HCT116 (cell line): ENCODE data around the gene TSPAN14. TPM values are rescaled to one million over a fixed set of nuclear protein-coding genes. Genes with fewer than 3 reads are reported as not detected.
"Not testable (repeated sequence)": the region's sequence is repeated elsewhere in the genome, so short reads cannot be mapped to it uniquely, and the experiment has no call there.

Experiments
- ATAC-seq: fragments of 200-7000 bp; cut with Tn5 transposase; 2 replicates; pipeline ENCODE4 v1.9.1; 2020; ENCODE audit warnings: mild to moderate bottlenecking, moderate library complexity
- BruUV-seq: library from RNA; stranded (reverse); fragments of 400-500 nt; replicated peaks from 2 replicates; lab custom pipeline; 2021; lab: Mats Ljungman, UMichigan
- CTCF ChIA-PET: fragments of 300-600 bp; sonication (Branson Sonifier 250); formaldehyde crosslinking; loops from one replicate; lab custom pipeline; 2021; ENCODE audit warnings: antibody characterized with exemption; lab: Charles Lee
- POLR2A ChIA-PET: fragments of 300-600, 350-600 bp; sonication (Branson Sonifier 250); formaldehyde crosslinking; loops from one replicate; lab custom pipeline; 2021; ENCODE audit warnings: antibody characterized with exemption; lab: Charles Lee
- RAD21 ChIA-PET, 2 experiments: fragments of 300-600 bp; sonication (Branson Sonifier 250); formaldehyde crosslinking; loops; one replicate each; lab custom pipeline; 2023; ENCODE audit warnings: low total read pairs in 2 of 2; ENCODE audit not compliant: uncharacterized antibody in 2 of 2, unreplicated experiment in 2 of 2, low non-redundant PET in 1 of 2; lab: Charles Lee
- DNase-seq: peaks from one replicate; pipeline ENCODE4 v3.0.0-alpha.2; 2010; ENCODE audit warnings: low read depth, low spot score
- H2AFZ ChIP-seq: fragments of 200-600 bp; shearing (Covaris generic), sonication (generic); 2 replicates; pipeline ENCODE4 v1.6.1; 2017; ENCODE audit warnings: low read depth, mixed run types, mixed read lengths, antibody characterized with exemption, low read length; ENCODE audit not compliant: poor library complexity, severe bottlenecking
- H3K27ac ChIP-seq: 2 replicates; pipeline ENCODE4 v1.5.1; 2012; ENCODE audit warnings: low read depth, low read length
- H3K27me3 ChIP-seq: fragments of 200-600 bp; sonication (generic); 2 replicates; pipeline ENCODE4 v1.6.1; 2016; ENCODE audit warnings: mixed run types, low read length, mixed read lengths; ENCODE audit not compliant: insufficient read depth
- H3K36me3 ChIP-seq, 2 experiments: fragments of 200-500 bp in 1 of 2; fragments of 200-600 bp in 1 of 2; sonication (Bioruptor generic) in 1 of 2; sonication (generic) in 1 of 2; 2 replicates each; pipeline versions ENCODE4 v1.5.1 to v1.6.1; 2014 to 2016; ENCODE audit warnings: low read length in 2 of 2, inconsistent platforms in 1 of 2, mixed read lengths in 1 of 2, mixed run types in 1 of 2; ENCODE audit not compliant: insufficient read depth in 2 of 2, control insufficient read depth in 1 of 2
- H3K4me1 ChIP-seq, 2 experiments: fragments of 200-600 bp in 1 of 2; sonication (generic) in 1 of 2; 2 replicates each; pipeline versions ENCODE4 v1.5.1 to v1.6.1; 2012 to 2017; ENCODE audit warnings: low read length in 2 of 2, inconsistent platforms in 1 of 2, mild to moderate bottlenecking in 1 of 2, mixed read lengths in 1 of 2, mixed run types in 1 of 2, moderate library complexity in 1 of 2; ENCODE audit not compliant: insufficient read depth in 2 of 2, control insufficient read depth in 1 of 2
- H3K4me2 ChIP-seq: fragments of 200-600 bp; sonication (generic); 2 replicates; pipeline ENCODE4 v1.6.1; 2017; ENCODE audit warnings: mixed run types, low read length, mixed read lengths
- H3K4me3 ChIP-seq, 2 experiments: fragments of 200-600 bp in 1 of 2; sonication (generic) in 1 of 2; replicated peaks in 1 of 2; 2 replicates each; pipeline ENCODE4 v1.5.1; 2011 to 2016; ENCODE audit warnings: low read length in 2 of 2, control low read depth in 1 of 2, low read depth in 1 of 2, mild to moderate bottlenecking in 1 of 2, mixed read lengths in 1 of 2, mixed run types in 1 of 2
- H3K79me2 ChIP-seq: fragments of 200-600 bp; sonication (generic); 2 replicates; pipeline ENCODE4 v1.6.1; 2017; ENCODE audit warnings: mild to moderate bottlenecking, mixed run types, low read length, moderate library complexity, mixed read lengths; ENCODE audit not compliant: insufficient read depth
- H3K9ac ChIP-seq: fragments of 200-600 bp; sonication (generic); 2 replicates; pipeline ENCODE4 v1.6.1; 2016; ENCODE audit warnings: low read length, mixed read lengths
- H3K9me2 ChIP-seq: fragments of 200-600 bp; sonication (generic), shearing (Covaris generic); 2 replicates; pipeline ENCODE4 v1.6.1; 2017; ENCODE audit warnings: mixed run types, mild to moderate bottlenecking, moderate library complexity; ENCODE audit not compliant: insufficient read depth
- H3K9me3 ChIP-seq, 2 experiments: fragments of 200-500 bp in 1 of 2; fragments of 200-600 bp in 1 of 2; sonication (Bioruptor generic) in 1 of 2; sonication (generic) in 1 of 2; 2 replicates each; pipeline ENCODE4 v1.6.1; 2014 to 2017; ENCODE audit warnings: low read length in 2 of 2, mixed read lengths in 2 of 2, inconsistent platforms in 1 of 2, low read depth in 1 of 2, mild to moderate bottlenecking in 1 of 2, mixed run types in 1 of 2, moderate library complexity in 1 of 2; ENCODE audit not compliant: control insufficient read depth in 1 of 2, insufficient read depth in 1 of 2
- H4K20me1 ChIP-seq: fragments of 200-600 bp; sonication (generic), shearing (Covaris generic); 2 replicates; pipeline ENCODE4 v1.6.1; 2017; ENCODE audit warnings: mixed run types, mild to moderate bottlenecking, moderate library complexity; ENCODE audit not compliant: insufficient read depth
- CEBPB ChIP-seq: IDR thresholded peaks from 2 replicates; pipeline ENCODE4 v1.6.1; 2012; ENCODE audit warnings: low read depth
- FOSL1 ChIP-seq: IDR thresholded peaks from 2 replicates; pipeline ENCODE4 v1.6.1; 2012; ENCODE audit warnings: low read depth
- POLR2AphosphoS5 ChIP-seq: IDR thresholded peaks from 2 replicates; pipeline ENCODE4 v1.6.1; 2011; ENCODE audit warnings: mild to moderate bottlenecking, low read depth, low read length, moderate library complexity
- RAD21 ChIP-seq: IDR thresholded peaks from 2 replicates; pipeline ENCODE4 v1.6.1; 2012; ENCODE audit warnings: low read depth, mild to moderate bottlenecking
- SIN3A ChIP-seq: IDR thresholded peaks from 2 replicates; pipeline ENCODE4 v1.6.1; 2012; ENCODE audit warnings: low read depth
- ZFX ChIP-seq: fragments of 450-650 bp; IDR thresholded peaks from 2 replicates; pipeline ENCODE4 v1.6.1; 2017
- ZNF274 ChIP-seq: fragments of 200-500 bp; sonication (Bioruptor generic); IDR thresholded peaks from 2 replicates; pipeline ENCODE4 v1.6.1; 2014; ENCODE audit warnings: mild to moderate bottlenecking, low read depth, low read length, inconsistent platforms
- intact Hi-C: fragments of 100-400 bp; cut with micrococcal nuclease; formaldehyde crosslinking; loops from 2 replicates; pipeline ENCODE4 v1.10.0; 2022
- total RNA-seq: library from RNA; stranded (reverse); gene quantifications from one replicate; pipeline ENCODE4 v1.2.1, GENCODE V29; 2021; ENCODE audit not compliant: unreplicated experiment

Gene TSPAN14
- total RNA-seq, 1 experiment from 2014 or later, result 86.8 TPM

- TF ChIP-seq POLR2AphosphoS5, result no peak
- TF ChIP-seq SIN3A, result no peak
- TF ChIP-seq ZNF274, result no peak
- no peak for TF ChIP-seq RAD21
- TF ChIP-seq CEBPB, result no peak
- TF ChIP-seq ZFX, result no peak
- TF ChIP-seq FOSL1, result no peak
- H3K4me2 ChIP-seq, result no peak overlapping the region
- ChIA-PET CTCF (no interaction called here), POLR2A (no interaction called here), RAD21 (no interaction called here)
- H3K27ac ChIP-seq, result no peak overlapping the region
- H3K9me2 ChIP-seq, result no peaks in the 10 kb centered on the region
- no peaks in the 10 kb centered on the region for H3K27me3 ChIP-seq
- no TSS peak for BruUV-seq
- no peaks in the 10 kb centered on the region for H3K79me2 ChIP-seq
- H2AFZ ChIP-seq, result no peak overlapping the region
- no peaks in the 10 kb centered on the region for H4K20me1 ChIP-seq
- H3K9ac ChIP-seq, result no peak overlapping the region
- intact Hi-C loops, result no loop called here
- DNase-seq, result no peak
- H3K4me1 ChIP-seq, result no peaks in the 10 kb centered on the region
- H3K9me3 ChIP-seq, result no peaks in the 10 kb centered on the region
- no peak overlapping the region for H3K4me3 ChIP-seq
- no peak for ATAC-seq
- H3K36me3 ChIP-seq, result no peaks in the 10 kb centered on the region
Measured at GRCh38 chr10:80416479-80417098, 37.5 kb upstream of the TSPAN14 start.

GRCh38 chr10:80417256-80417655 is 36.9 kb upstream of the TSPAN14 start:
- H3K9me2 ChIP-seq, H3K36me3 ChIP-seq, H2AFZ ChIP-seq, BruUV-seq, H3K4me3 ChIP-seq, H3K9me3 ChIP-seq, H3K4me1 ChIP-seq, H3K9ac ChIP-seq, RAD21 ChIA-PET, DNase-seq, H3K4me2 ChIP-seq, CTCF ChIA-PET, H4K20me1 ChIP-seq, H3K79me2 ChIP-seq, intact Hi-C loops, POLR2A ChIA-PET, H3K27me3 ChIP-seq, ATAC-seq, H3K27ac ChIP-seq: not testable (repeated sequence)
